Measurements from ENCODE around the gene PIAS1.
"Not testable (repeated sequence)": the region's sequence is repeated elsewhere in the genome, so short reads cannot be mapped to it uniquely, and the experiment has no call there.

The PIAS1 gene

GRCh38 chr15:68114356-68114755, 60.2 kb downstream of the PIAS1 start:
- DNase-seq (ENCODE audit: low spot score) (no peak), FAIRE-seq (no peak)

- DNase-seq (ENCODE audit: low spot score): no peak
- no peak for FAIRE-seq
Observed at GRCh38 chr15:68114840-68115239, 60.7 kb downstream of the PIAS1 start.

GRCh38 chr15:68124700-68125099, 70.6 kb downstream of the PIAS1 start:
- no peak for FAIRE-seq
- no peak for DNase-seq (ENCODE audit: low spot score)

GRCh38 chr15:68126396-68126795, 72.3 kb downstream of the PIAS1 start:
- no peak for DNase-seq (ENCODE audit: low spot score)
- no peak for FAIRE-seq

GRCh38 chr15:68129072-68129471, 75.0 kb downstream of the PIAS1 start:
- FAIRE-seq: no peak

GRCh38 chr15:68130851-68131250, 76.7 kb downstream of the PIAS1 start:
- FAIRE-seq: no peak
- no peak for DNase-seq (ENCODE audit: low spot score)

More at GRCh38 chr15:68129072-68129471, 75.0 kb downstream of the PIAS1 start:
- no peak for DNase-seq (ENCODE audit: low spot score)

GRCh38 chr15:68137096-68137495, 83.0 kb downstream of the PIAS1 start:
- DNase-seq (ENCODE audit: low spot score) (no peak), FAIRE-seq (no peak)

GRCh38 chr15:68143129-68143528, 89.0 kb downstream of the PIAS1 start:
- DNase-seq (ENCODE audit: low spot score) (no peak), FAIRE-seq (no peak)

GRCh38 chr15:68143785-68144184, 89.7 kb downstream of the PIAS1 start:
- DNase-seq (ENCODE audit: low spot score): no peak
- FAIRE-seq: no peak

- FAIRE-seq (no peak), DNase-seq (ENCODE audit: low spot score) (no peak)
Observed at GRCh38 chr15:68145706-68146105, 91.6 kb downstream of the PIAS1 start.

GRCh38 chr15:68148039-68148438, 93.9 kb downstream of the PIAS1 start:
- DNase-seq (ENCODE audit: low spot score) (no peak), FAIRE-seq (no peak)

- FAIRE-seq (no peak), DNase-seq (ENCODE audit: low spot score) (peak; percentile 28)
Observed at GRCh38 chr15:68149059-68149458, 94.9 kb downstream of the PIAS1 start.

- no peak for DNase-seq (ENCODE audit: low spot score)
- no peak for FAIRE-seq
Observed at GRCh38 chr15:68150187-68150586, 96.1 kb downstream of the PIAS1 start.

GRCh38 chr15:68151277-68151676, 97.2 kb downstream of the PIAS1 start:
- FAIRE-seq (no peak), DNase-seq (ENCODE audit: low spot score) (no peak)

- FAIRE-seq (no peak), DNase-seq (ENCODE audit: low spot score) (no peak)
Observed at GRCh38 chr15:68152342-68152741, 98.2 kb downstream of the PIAS1 start.

GRCh38 chr15:68154923-68155559, 100.9 kb downstream of the PIAS1 start:
- peak; percentile 40 for DNase-seq (ENCODE audit: low spot score)

GRCh38 chr15:68157074-68157473, 103.0 kb downstream of the PIAS1 start:
- FAIRE-seq (no peak), DNase-seq (ENCODE audit: low spot score) (no peak)

More at GRCh38 chr15:68154923-68155559, 100.9 kb downstream of the PIAS1 start:
- no peak for FAIRE-seq

- FAIRE-seq: no peak
Observed at GRCh38 chr15:68158046-68158628, 104.0 kb downstream of the PIAS1 start.

GRCh38 chr15:68163191-68163590, 109.1 kb downstream of the PIAS1 start:
- FAIRE-seq: no peak
- DNase-seq (ENCODE audit: low spot score): no peak

More at GRCh38 chr15:68158046-68158628, 104.0 kb downstream of the PIAS1 start:
- no peak for DNase-seq (ENCODE audit: low spot score)

GRCh38 chr15:68166847-68167246, 112.7 kb downstream of the PIAS1 start:
- FAIRE-seq: no peak

GRCh38 chr15:68172037-68172436, 117.9 kb downstream of the PIAS1 start:
- DNase-seq (ENCODE audit: low spot score); FAIRE-seq: not testable (repeated sequence)

More at GRCh38 chr15:68166847-68167246, 112.7 kb downstream of the PIAS1 start:
- no peak for DNase-seq (ENCODE audit: low spot score)

GRCh38 chr15:68173119-68173518, 119.0 kb downstream of the PIAS1 start:
- DNase-seq (ENCODE audit: low spot score) (no peak), FAIRE-seq (no peak)

GRCh38 chr15:68175526-68175925, 121.4 kb downstream of the PIAS1 start:
- FAIRE-seq (no peak), DNase-seq (ENCODE audit: low spot score) (no peak)
